Esophagus muscularis mucosa (tissue), 4 donors: ENCODE measurements around the gene ZNF142. TPM values are rescaled to one million over a fixed set of nuclear protein-coding genes. Genes with fewer than 3 reads are reported as not detected.

Experiments used
- DNase-seq: peaks from one replicate; pipeline ENCODE4 v3.0.0-alpha.2; 2017; ENCODE audit errors: extremely low spot score
- H3K27ac ChIP-seq, 4 donors: fragments of 200-600 bp; sonication (generic); replicated peaks in 1 of 4; 1 replicate in 3 of 4; 2 replicates in 1 of 4; pipeline ENCODE4 v1.5.1; 2016 to 2019; ENCODE audit warnings: mild to moderate bottlenecking in 1 of 4
- H3K27me3 ChIP-seq, 4 donors: fragments of 200-600 bp; sonication (generic); one replicate each; pipeline versions ENCODE4 v1.5.1 to v1.6.0; 2016 to 2019
- H3K36me3 ChIP-seq, 4 donors: fragments of 200-600 bp; sonication (generic); one replicate each; pipeline ENCODE4 v1.5.1; 2016 to 2019
- H3K4me1 ChIP-seq, 4 donors: fragments of 200-600 bp; sonication (generic); one replicate each; pipeline ENCODE4 v1.5.1; 2016 to 2019
- H3K4me3 ChIP-seq, 4 donors: fragments of 200-600 bp; sonication (generic); 1 replicate in 2 of 4; 2 replicates in 2 of 4; pipeline ENCODE4 v1.5.1; 2016 to 2019; ENCODE audit warnings: mild to moderate bottlenecking in 4 of 4, moderate library complexity in 1 of 4
- H3K9me3 ChIP-seq, 4 donors: fragments of 200-600 bp; sonication (generic); 1 replicate in 3 of 4; 2 replicates in 1 of 4; pipeline ENCODE4 v1.5.1; 2016 to 2019
- EP300 ChIP-seq: sonication (generic); formaldehyde crosslinking; IDR thresholded peaks from one replicate; pipeline ENCODE4 v1.6.1; 2017; ENCODE audit warnings: antibody characterized with exemption
- POLR2A ChIP-seq: fragments of 450-650 bp; IDR thresholded peaks from one replicate; pipeline ENCODE4 v1.6.1; 2017; ENCODE audit warnings: antibody characterized with exemption, moderate library complexity, mild to moderate bottlenecking, low read depth
- POLR2AphosphoS5 ChIP-seq, 2 donors: sonication (generic); formaldehyde crosslinking; IDR thresholded peaks; one replicate each; pipeline ENCODE4 v1.6.1; 2017; ENCODE audit warnings: antibody characterized with exemption in 2 of 2
- WGBS: methylation state at CpG from one replicate; pipeline ENCODE4 v1.1.5; 2018; 5-methylcytosine and 5-hydroxymethylcytosine counted together
- intact Hi-C: fragments of 100-400 bp; cut with DNase I; formaldehyde crosslinking; loops from one replicate; pipeline ENCODE4 v1.15.1; 2023
- total RNA-seq, 4 donors: library from RNA; depleted of rRNA; stranded (reverse); fragments of >200 nt; gene quantifications; one replicate each; pipeline versions ENCODE4 v1.1.0 to v1.2.1, GENCODE V29; 2016
- TF ChIP-seq, protein P1 (sequence below), 3 experiments: fragments of 200-600 bp in 2 of 3; fragments of 450-650 bp in 1 of 3; sonication (generic) in 2 of 3; IDR thresholded peaks; one replicate each; pipeline ENCODE4 v1.5.1; 2017 to 2019; ENCODE audit warnings: antibody characterized with exemption in 3 of 3, mild to moderate bottlenecking in 2 of 3, moderate library complexity in 1 of 3

ZNF142 gene
- total RNA-seq, 4 donors from 2014 or later = 17.4 to 33.6 (median 26.3) TPM

DNA sequence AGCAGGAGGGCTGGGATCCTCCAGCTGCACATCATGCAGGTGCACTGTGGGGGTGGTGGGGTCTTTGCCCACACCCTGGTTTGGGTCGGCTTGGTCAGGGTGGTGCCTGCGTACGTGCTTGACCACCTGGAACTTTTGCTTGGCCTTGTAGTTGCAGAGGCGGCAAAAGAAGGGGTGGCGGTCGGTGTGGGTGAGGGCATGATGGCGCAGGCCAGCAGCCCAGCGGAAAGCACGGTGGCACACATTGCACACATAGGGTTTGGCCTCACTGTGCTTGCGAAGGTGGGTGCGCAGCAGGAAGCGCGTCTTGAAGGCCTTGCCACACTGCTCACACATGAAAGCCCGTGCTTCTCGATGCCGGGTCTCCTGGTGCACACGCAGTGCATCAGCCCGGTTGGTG, 21.1 kb downstream of the ZNF142 start:
- no peak for DNase-seq
- H3K4me1 ChIP-seq = no peaks in the 10 kb centered on the region
- H3K36me3 ChIP-seq = peaks cover 78 to 99% (median 98%) of the 10 kb centered on the region in 4 donors
- no peak for TF ChIP-seq EP300
- TF ChIP-seq, protein P1, sequence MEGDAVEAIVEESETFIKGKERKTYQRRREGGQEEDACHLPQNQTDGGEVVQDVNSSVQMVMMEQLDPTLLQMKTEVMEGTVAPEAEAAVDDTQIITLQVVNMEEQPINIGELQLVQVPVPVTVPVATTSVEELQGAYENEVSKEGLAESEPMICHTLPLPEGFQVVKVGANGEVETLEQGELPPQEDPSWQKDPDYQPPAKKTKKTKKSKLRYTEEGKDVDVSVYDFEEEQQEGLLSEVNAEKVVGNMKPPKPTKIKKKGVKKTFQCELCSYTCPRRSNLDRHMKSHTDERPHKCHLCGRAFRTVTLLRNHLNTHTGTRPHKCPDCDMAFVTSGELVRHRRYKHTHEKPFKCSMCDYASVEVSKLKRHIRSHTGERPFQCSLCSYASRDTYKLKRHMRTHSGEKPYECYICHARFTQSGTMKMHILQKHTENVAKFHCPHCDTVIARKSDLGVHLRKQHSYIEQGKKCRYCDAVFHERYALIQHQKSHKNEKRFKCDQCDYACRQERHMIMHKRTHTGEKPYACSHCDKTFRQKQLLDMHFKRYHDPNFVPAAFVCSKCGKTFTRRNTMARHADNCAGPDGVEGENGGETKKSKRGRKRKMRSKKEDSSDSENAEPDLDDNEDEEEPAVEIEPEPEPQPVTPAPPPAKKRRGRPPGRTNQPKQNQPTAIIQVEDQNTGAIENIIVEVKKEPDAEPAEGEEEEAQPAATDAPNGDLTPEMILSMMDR (IDR thresholded peaks at IDR 0.05) = no peak
- no peak overlapping the region for H3K4me3 ChIP-seq
- intact Hi-C loops = no loop called here
- WGBS = 97% methylated on average over 18 of the region's 18 CpGs
- H3K27me3 ChIP-seq = no peaks in the 10 kb centered on the region
- no peaks in the 10 kb centered on the region for H3K9me3 ChIP-seq
- no peak overlapping the region for H3K27ac ChIP-seq

DNA sequence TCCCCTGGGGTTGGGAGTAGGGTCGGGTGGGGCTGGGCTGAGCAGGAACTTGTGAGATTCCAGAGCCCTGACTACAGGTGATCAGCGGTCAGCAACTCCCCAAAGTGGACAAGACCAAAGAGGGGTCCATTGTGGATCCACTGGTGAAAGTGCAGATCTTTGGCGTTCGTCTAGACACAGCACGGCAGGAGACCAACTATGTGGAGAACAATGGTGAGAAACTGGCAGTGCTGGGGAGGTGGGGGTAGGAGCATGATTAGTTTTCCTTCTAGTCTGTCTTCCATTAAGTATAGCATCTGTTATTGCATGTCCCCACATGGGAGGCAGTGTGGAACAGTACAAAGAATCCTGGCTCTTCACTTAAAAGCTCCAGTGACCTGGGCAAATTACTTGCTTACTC, 23.7 kb downstream of the ZNF142 start:
- Histone ChIP-seq H3K9me3 (no peaks in the 10 kb centered on the region), H3K27me3 (no peaks in the 10 kb centered on the region), H3K36me3 (peaks cover 62 to 85% (median 82%) of the 10 kb centered on the region in 4 donors), H3K4me3 (no peak overlapping the region), H3K4me1 (peaks cover 3 to 6% (median 6%) of the 10 kb centered on the region in 4 donors), H3K27ac (no peak overlapping the region)
- intact Hi-C loops = no loop called here
- DNase-seq = no peak
- TF ChIP-seq POLR2A (no peak), EP300 (no peak), POLR2AphosphoS5 (IDR thresholded peaks at IDR 0.05) (no peak)
- TF ChIP-seq, protein P1 (IDR thresholded peaks at IDR 0.05) = no peak
- WGBS = 96% methylated on average over 5 of the region's 5 CpGs

DNA sequence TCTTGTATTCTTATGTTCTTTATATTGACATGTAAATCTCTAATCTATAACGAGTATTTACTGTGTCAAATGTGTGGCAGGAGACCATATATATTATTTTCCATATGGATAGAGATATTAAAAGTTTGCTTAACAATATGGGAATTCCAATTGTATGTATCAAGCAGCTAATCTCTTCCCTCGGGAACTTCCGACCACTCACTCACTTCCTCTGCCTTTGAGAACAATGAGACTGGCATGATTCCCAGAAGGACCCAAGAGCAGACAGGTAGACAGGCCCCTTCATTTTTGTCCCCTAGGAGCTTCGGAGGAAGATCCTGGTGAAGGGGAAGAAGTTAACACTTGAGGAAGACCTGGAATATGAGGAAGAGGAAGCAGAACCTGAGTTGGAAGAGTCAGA, 27.6 kb downstream of the ZNF142 start:
- 78% methylated on average over 4 of the region's 4 CpGs for WGBS
- Histone ChIP-seq H3K27me3 (no peaks in the 10 kb centered on the region), H3K9me3 (no peaks in the 10 kb centered on the region), H3K4me3 (no peak overlapping the region), H3K27ac (no peak overlapping the region), H3K4me1 (peaks cover 3 to 12% (median 9%) of the 10 kb centered on the region in 4 donors), H3K36me3 (peaks cover 32 to 65% (median 43%) of the 10 kb centered on the region in 4 donors)
- DNase-seq = no peak
- intact Hi-C loops = no loop called here
- TF ChIP-seq EP300 (no peak), POLR2AphosphoS5 (IDR thresholded peaks at IDR 0.05) (no peak)
- TF ChIP-seq, protein P1 (IDR thresholded peaks at IDR 0.05) = no peak

DNA sequence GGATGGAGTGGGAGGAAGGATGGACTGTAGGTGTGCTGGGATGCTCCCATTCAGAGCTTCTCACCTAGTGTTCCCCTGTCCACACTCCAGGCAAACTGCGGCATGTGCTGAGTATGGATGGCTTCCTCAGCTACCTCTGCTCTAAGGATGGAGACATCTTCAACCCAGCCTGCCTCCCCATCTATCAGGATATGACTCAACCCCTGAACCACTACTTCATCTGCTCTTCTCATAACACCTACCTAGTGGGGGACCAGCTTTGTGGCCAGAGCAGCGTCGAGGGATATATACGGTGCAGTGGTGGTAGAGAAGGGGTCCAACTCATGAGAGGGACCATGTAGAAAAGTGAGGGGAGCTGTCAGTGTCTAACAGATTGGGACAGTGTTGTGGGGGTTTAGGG, 31.5 kb downstream of the ZNF142 start:
- H3K36me3 ChIP-seq = peaks cover 0 to 38% (median 5%) of the 10 kb centered on the region in 4 donors
- intact Hi-C loops = no loop called here

More for the DNA sequence above, 31.5 kb downstream of the ZNF142 start:
- Histone ChIP-seq H3K4me3 (no peak overlapping the region), H3K9me3 (no peaks in the 10 kb centered on the region), H3K27ac (no peak overlapping the region), H3K27me3 (no peaks in the 10 kb centered on the region), H3K4me1 (peaks cover 3 to 16% (median 11%) of the 10 kb centered on the region in 4 donors)
- no peak for DNase-seq
- WGBS = 97% methylated on average over 4 of the region's 4 CpGs
- TF ChIP-seq POLR2AphosphoS5 (IDR thresholded peaks at IDR 0.05) = no peak
- TF ChIP-seq, protein P1 (IDR thresholded peaks at IDR 0.05) = no peak
- no peak for TF ChIP-seq EP300
- TF ChIP-seq POLR2A = no peak
